NCI-H2227 (cell line): ENCODE results near the gene ATG9B.

ENCODE experiments used
- DNase-seq: peaks from one replicate; lab custom pipeline; 2025; ENCODE audit not compliant: unreplicated experiment; lab: John Stamatoyannopoulos, UW

Gene ATG9B

GRCh38 chr7:151024435-151025056, at the start of gene ATG9B:
TSS of gene ATG9B (minus strand) at chr7:151024494. CDS start at chr7:151024423, 71 bp downstream.
- DNase-seq, result no peak

- DNase-seq, result no peak
Observed at GRCh38 chr7:151073990-151074389, 49.7 kb upstream of the ATG9B start.

DNA sequence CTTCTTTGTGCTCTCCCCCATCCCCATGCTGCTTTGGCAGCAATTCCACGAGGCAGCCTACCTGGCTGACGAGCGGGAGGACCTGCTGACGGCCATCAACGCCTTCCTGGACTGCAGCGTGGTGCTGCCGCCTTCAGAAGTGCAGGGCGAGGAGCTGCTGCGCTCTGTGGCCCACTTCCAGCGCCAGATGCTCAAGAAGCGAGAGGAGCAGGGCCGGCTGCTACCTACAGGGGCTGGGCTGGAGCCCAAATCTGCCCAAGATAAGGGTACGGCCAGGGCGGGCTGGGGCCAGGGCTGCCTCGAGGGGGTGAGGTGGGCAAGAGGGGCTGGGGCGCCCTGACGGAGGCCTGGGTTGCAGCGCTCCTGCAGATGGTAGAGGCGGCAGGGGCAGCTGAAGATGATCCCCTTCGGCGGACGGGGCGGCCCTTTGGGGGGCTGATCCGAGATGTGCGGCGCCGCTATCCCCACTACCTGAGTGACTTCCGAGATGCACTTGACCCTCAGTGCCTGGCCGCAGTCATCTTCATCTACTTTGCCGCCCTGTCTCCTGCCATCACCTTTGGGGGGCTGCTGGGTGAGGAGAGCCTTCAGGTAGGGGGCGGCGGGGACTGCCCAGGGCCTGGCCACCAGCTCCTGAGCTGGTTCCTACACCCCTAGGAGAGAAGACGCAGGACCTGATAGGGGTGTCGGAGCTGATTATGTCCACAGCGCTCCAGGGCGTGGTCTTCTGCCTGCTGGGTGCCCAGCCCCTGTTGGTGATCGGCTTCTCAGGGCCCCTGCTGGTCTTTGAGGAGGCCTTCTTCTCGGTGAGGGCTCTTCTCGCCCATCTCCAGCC, 47.0 kb upstream of the ATG9B start:
- DNase-seq, result no peak

DNA sequence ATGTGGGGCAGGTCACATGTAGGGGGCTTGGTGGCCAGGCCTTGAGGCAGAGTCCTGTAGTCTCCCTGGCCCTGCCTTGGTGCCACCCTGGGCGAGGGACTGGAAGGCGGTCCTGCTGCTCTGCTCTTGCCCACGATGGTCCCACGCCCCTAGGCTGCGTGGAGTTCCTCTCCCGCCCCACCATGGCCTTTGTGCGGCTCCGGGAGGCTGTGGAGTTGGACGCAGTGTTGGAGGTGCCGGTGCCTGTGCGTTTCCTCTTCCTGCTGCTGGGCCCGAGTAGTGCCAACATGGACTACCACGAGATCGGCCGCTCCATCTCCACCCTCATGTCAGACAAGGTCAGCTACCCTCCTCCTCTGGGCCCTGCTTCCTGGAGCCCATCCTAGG, 46.3 kb upstream of the ATG9B start:
- DNase-seq, result no peak

- DNase-seq, result no peak
Observed at GRCh38 chr7:151069841-151070573, 45.7 kb upstream of the ATG9B start.

DNA sequence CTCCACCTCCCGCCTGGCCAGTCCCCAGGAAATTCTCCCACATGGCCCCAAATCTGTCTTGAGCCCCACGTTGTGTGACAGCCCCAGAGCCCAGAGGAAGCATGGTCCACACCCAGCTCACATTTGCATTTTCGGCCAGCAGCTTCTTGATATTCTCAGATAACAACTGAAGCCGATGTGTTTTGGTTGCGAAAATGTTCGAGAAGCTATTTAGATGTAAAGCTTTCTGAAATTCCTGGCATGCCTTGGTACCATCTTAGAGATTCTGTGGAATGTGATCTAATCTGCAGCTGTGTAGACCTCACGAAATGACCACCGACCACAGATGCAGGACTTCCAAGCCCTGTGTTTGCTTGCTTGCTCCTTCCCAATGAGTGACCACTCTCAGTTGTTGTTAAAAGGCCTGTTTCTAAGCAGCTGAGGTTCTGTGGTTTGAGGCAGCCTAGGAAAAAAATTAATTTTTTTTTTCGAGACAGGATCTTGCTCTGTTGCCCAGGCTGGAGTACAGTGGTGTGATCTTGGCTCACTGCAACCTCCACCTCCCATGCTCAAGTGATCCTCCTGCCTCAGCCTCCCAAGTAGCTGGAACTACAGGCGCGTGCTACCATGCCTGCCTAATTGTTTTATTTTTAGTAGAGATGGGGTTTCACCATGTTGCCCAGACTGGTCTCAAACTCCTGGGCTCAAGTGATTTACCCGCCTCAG, 43.9 kb upstream of the ATG9B start:
- no peak for DNase-seq

DNA sequence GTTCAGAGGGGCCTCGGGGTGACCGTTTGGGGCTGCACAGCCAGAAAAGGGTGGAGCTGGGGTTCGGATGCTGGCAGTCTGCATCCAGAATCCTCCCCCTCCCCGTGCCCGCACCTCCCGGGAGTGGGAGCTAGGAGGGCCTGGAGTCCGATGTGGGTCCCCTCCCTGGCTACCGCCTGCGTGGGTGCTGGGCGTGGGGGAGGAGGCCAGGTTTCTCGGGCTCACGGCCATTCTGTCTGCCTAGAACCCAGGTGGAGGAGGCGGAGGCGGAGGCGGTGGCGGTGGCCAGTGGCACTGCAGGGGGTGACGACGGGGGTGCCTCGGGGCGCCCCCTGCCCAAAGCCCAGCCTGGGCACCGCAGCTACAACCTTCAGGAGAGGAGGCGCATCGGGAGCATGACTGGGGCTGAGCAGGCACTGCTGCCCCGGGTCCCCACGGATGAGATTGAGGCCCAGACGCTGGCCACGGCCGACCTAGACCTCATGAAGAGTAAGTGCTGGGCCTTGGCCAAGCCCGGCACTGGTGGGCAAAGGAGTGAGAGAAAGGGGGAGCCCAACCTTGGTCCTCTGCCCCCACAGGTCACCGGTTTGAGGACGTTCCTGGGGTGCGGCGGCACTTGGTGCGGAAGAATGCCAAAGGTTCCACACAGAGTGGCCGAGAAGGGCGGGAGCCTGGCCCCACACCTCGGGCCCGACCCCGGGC, 42.1 kb upstream of the ATG9B start:
- no peak for DNase-seq

- DNase-seq, result no peak
Observed at GRCh38 chr7:151065516-151065915, 41.2 kb upstream of the ATG9B start.

DNA sequence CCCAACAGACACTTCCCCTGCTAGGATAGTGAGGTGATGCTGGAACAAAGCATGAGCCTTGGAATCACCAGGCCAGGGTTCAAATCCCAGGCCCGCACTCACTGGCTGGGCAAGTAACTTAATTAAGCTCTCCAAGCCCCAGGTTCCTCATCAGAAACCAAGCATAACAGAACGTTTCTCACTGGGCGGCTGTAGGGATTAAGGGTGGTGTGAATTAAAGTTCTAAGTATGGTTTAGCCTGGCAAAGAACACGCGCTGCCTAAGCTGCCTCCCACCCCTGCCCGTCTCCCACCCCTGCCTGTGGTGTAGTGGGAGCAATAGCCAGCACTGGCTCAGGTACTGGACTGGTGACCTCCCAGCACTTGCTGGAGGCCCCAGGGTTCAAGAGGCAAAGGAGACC, 40.7 kb upstream of the ATG9B start:
- no peak for DNase-seq

GRCh38 chr7:151064454-151064853, 40.2 kb upstream of the ATG9B start:
- no peak for DNase-seq

DNA sequence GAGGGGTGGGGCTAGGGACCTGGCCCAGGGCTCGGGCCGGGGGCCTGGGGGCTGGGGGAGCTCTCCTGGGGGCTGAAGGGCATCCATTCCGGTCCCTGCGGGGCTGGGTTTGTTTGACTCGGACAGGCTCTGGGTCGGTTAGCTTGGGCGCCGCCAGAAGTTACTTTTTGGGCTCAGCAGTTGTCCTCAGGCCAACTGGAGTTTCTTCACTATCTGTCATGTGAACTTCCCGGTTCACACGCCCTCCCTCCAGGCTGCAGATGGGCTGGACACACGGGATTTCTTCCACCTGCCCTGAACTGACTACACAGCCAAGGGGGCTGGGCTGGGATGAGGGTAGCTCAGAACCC, 38.9 kb upstream of the ATG9B start:
- DNase-seq, result no peak

DNA sequence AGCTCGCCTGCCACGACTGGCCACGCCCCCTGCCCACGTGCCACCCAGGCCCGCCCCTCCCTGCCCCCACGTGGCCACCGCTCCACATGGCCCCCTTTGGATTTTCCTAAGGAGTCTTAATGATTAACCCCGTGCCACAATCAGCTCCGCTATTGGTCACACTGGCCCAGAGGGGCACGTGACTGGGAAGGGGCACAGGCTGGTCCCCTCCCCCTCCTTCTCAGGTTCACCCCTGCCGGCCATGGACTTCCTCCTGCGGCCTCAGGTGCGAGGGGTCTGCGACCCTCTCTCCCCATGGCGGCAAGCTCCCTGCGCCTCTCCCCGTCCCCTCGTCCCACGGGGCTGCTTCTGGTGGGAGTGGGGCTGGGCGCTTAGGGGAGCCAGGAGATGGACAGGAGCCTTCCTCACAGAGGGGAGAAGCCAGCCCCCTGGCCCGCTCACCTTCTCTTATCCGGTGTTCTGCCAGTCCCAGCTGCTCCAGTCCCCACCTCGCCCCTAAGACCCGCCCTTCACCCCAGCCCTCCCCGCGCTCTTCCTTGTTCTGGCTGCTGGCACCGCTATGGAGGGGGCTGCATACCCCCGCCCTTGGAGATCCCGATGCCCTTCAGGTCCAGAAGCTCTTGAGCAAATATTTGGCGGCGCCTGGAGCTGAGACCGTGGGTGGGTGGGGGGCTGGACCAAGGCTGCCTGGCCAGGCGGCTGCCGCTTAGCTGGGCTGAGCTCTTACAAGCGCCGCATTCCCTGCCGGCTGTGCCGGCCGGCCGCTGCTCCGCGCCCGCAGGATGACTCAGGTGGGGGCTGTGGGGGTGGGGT, 38.3 kb upstream of the ATG9B start:
- peak; percentile 75 for DNase-seq

DNA sequence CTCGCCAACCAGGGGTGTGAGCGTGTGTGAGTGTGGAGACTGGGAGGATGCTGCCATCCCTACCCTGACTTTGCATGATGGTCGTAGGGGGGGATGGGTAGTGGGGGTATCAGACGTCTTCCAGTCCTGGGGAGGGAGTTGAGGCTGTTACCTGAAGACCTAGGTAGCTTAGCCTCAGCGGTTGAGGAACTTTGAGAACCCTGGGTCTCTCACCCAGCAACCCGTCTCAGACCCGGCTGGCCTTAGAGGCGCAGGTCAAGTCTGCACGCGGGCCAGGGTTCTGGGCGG, 37.8 kb upstream of the ATG9B start:
- DNase-seq, result no peak

GRCh38 chr7:151061213-151062110, 37.2 kb upstream of the ATG9B start:
- no peak for DNase-seq

GRCh38 chr7:151060416-151061212, 36.3 kb upstream of the ATG9B start:
- DNase-seq, result peak; percentile 37

GRCh38 chr7:151060113-151060415, 35.8 kb upstream of the ATG9B start:
- no peak for DNase-seq

DNA sequence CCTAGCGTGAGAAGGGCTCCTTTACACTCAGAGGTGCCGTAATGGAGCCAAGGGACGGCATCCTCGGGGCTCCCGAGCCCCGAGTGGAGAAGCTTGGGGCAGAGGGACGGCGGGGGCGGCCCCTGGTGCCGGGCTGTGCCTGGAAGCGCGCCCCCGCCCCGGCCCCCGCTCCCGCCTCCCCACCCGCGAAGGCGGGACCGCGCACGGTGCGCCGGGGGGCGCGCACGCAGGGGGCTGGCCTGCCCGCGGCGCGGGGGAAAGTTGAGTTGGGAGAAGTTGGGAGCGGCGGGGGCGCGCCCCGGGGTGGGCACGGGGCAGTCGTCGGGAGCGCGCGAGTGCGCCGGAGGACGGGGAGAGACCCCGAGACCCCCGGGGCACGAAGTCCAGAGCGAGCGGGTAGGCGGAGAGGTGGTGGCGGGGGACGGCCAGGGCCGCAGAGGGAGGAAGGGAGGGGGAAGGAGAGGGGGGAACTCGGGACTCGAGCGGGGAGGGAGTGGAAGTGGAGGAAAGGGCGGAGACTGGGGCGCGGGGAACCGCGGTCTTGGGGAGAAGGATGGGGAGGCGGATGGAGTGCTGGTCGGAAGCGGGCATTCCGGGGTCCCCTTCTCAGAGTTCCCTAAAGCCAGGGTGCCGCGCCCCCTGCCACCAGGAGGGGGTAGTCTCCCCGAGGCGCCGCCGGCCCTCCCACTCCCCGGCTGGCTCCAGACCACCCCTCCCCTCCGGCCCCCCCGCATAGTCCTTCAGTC, 35.2 kb upstream of the ATG9B start, which contains the start of gene SLC4A2:
Gene SLC4A2 (plus strand): TSS at position 223 of the 746 bp plus-strand sequence. CDS start 2,399 bp downstream, outside the sequence.
- DNase-seq, result peak; percentile 89
